Neural progenitor cell (in vitro differentiated cells): ENCODE data around the gene CRACR2A. TPM values are rescaled to one million over a fixed set of nuclear protein-coding genes. Genes with fewer than 3 reads are reported as not detected.

Experiments used
- DNase-seq: peaks from one replicate; pipeline ENCODE4 v3.0.0-alpha.2; 2016; ENCODE audit warnings: low spot score
- H2AFZ ChIP-seq: fragments of 200-600 bp; sonication (generic); replicated peaks from 2 replicates; pipeline ENCODE4 v1.6.1; 2016; ENCODE audit warnings: antibody characterized with exemption
- H3F3A ChIP-seq: fragments of 200-600 bp; sonication (generic); 2 replicates; pipeline ENCODE4 v1.6.1; 2016; ENCODE audit warnings: antibody characterized with exemption, low read depth
- H3K27ac ChIP-seq: fragments of 200-600 bp; sonication (generic); 2 replicates; pipeline ENCODE4 v1.5.1; 2016; ENCODE audit warnings: mild to moderate bottlenecking
- H3K27me3 ChIP-seq: fragments of 200-600 bp; sonication (generic); 2 replicates; pipeline ENCODE4 v1.6.1; 2016; ENCODE audit warnings: mild to moderate bottlenecking, moderate library complexity
- H3K36me3 ChIP-seq: fragments of 200-600 bp; sonication (generic); 2 replicates; pipeline ENCODE4 v1.5.1; 2016
- H3K4me1 ChIP-seq: fragments of 200-600 bp; sonication (generic); 2 replicates; pipeline ENCODE4 v1.6.1; 2016; ENCODE audit warnings: mixed run types
- H3K4me2 ChIP-seq: fragments of 200-600 bp; sonication (generic); 2 replicates; pipeline ENCODE4 v1.6.1; 2016
- H3K4me3 ChIP-seq: fragments of 200-600 bp; sonication (generic); 2 replicates; pipeline ENCODE4 v1.5.1; 2016
- H3K79me2 ChIP-seq: fragments of 200-600 bp; sonication (generic); 2 replicates; pipeline ENCODE4 v1.6.1; 2016; ENCODE audit warnings: low read depth
- H3K9ac ChIP-seq: fragments of 200-600 bp; sonication (generic); 2 replicates; pipeline ENCODE4 v1.6.1; 2016
- H3K9me3 ChIP-seq: fragments of 200-600 bp; sonication (generic); 2 replicates; pipeline ENCODE4 v1.5.1; 2016; ENCODE audit warnings: low read depth
- H4K20me1 ChIP-seq: fragments of 200-600 bp; sonication (generic); 2 replicates; pipeline ENCODE4 v1.6.1; 2016; ENCODE audit warnings: low read depth
- H3K27ac Mint-ChIP-seq: 3 replicates; pipeline ENCODE4 v1.8.0; 2021; ENCODE audit warnings: mixed read lengths
- H3K27me3 Mint-ChIP-seq: 2 replicates; pipeline ENCODE4 v1.8.0; 2022; ENCODE audit warnings: low read depth, mild to moderate bottlenecking, inconsistent platforms, moderate library complexity, mixed read lengths; ENCODE audit not compliant: insufficient read depth
- H3K36me3 Mint-ChIP-seq: 3 replicates; pipeline ENCODE4 v1.8.0; 2021; ENCODE audit warnings: mixed read lengths
- H3K4me1 Mint-ChIP-seq: 3 replicates; pipeline ENCODE4 v1.8.0; 2021; ENCODE audit warnings: mixed read lengths
- H3K4me3 Mint-ChIP-seq: 3 replicates; pipeline ENCODE4 v1.8.0; 2021; ENCODE audit warnings: mild to moderate bottlenecking, moderate library complexity, mixed read lengths
- H3K9me3 Mint-ChIP-seq: 3 replicates; pipeline ENCODE4 v1.8.0; 2020; ENCODE audit warnings: mixed read lengths
- EZH2 ChIP-seq: fragments of 200-600 bp; sonication (generic); IDR thresholded peaks from 2 replicates; pipeline ENCODE4 v1.6.1; 2017; ENCODE audit warnings: antibody characterized with exemption, mild to moderate bottlenecking, moderate library complexity
- EZH2phosphoT487 ChIP-seq: fragments of 200-600 bp; sonication (generic); IDR thresholded peaks from 2 replicates; pipeline ENCODE4 v1.6.1; 2017; ENCODE audit warnings: antibody characterized with exemption
- total RNA-seq: library from RNA; depleted of rRNA; stranded (reverse); fragments of >200 nt; gene quantifications from 2 replicates; pipeline ENCODE4 v1.2.3, GENCODE V29; 2015; ENCODE audit warnings: low replicate concordance
- TF ChIP-seq, protein P1 (sequence below): fragments of 200-600 bp; sonication (generic); IDR thresholded peaks from 2 replicates; pipeline ENCODE4 v1.5.1; 2017; ENCODE audit warnings: antibody characterized with exemption, mild to moderate bottlenecking

Gene CRACR2A
- total RNA-seq, 1 donor from 2014 or later, result 0.06 TPM

DNA sequence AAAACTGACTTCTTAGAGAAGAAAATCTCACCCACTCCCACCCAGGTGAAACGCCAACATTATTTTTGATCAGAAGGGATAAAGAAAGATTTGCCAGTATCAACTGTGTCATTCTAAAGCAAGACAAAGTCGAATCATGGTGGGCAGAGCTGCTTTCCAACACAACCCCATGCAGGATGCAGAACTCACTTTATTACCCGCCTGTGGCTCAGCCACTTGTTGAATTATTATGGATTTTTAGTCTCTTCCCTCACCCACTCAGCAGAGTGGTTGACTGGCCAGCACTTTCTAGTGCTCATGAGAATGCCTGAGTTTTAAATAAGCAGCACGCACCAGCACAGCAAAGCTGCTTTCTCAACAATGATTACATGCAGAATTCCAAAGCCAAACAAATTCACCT lies 32.1 kb downstream of the CRACR2A start:
- no peaks in the 10 kb centered on the region for H3K36me3 Mint-ChIP-seq
- H3K4me1 Mint-ChIP-seq, result peaks cover 15% of the 10 kb centered on the region
- H3K27ac ChIP-seq, result no peak overlapping the region
- H3K4me1 ChIP-seq, result no peaks in the 10 kb centered on the region
- H3K27ac Mint-ChIP-seq, result no peak overlapping the region
- H3K27me3 Mint-ChIP-seq, result peaks cover 3% of the 10 kb centered on the region
- H2AFZ ChIP-seq, result no peak overlapping the region
- no peak for DNase-seq
- H4K20me1 ChIP-seq, result no peaks in the 10 kb centered on the region
- H3K27me3 ChIP-seq, result no peaks in the 10 kb centered on the region
- no peaks in the 10 kb centered on the region for H3K9me3 ChIP-seq
- H3K4me2 ChIP-seq, result no peak overlapping the region
- no peaks in the 10 kb centered on the region for H3K36me3 ChIP-seq
- no peaks in the 10 kb centered on the region for H3F3A ChIP-seq
- peaks cover 33% of the 10 kb centered on the region for H3K9me3 Mint-ChIP-seq
- H3K4me3 Mint-ChIP-seq, result no peak overlapping the region
- no peak overlapping the region for H3K4me3 ChIP-seq
- H3K9ac ChIP-seq, result no peak overlapping the region
- TF ChIP-seq EZH2phosphoT487 (no peak), EZH2 (no peak)
- TF ChIP-seq, protein P1, sequence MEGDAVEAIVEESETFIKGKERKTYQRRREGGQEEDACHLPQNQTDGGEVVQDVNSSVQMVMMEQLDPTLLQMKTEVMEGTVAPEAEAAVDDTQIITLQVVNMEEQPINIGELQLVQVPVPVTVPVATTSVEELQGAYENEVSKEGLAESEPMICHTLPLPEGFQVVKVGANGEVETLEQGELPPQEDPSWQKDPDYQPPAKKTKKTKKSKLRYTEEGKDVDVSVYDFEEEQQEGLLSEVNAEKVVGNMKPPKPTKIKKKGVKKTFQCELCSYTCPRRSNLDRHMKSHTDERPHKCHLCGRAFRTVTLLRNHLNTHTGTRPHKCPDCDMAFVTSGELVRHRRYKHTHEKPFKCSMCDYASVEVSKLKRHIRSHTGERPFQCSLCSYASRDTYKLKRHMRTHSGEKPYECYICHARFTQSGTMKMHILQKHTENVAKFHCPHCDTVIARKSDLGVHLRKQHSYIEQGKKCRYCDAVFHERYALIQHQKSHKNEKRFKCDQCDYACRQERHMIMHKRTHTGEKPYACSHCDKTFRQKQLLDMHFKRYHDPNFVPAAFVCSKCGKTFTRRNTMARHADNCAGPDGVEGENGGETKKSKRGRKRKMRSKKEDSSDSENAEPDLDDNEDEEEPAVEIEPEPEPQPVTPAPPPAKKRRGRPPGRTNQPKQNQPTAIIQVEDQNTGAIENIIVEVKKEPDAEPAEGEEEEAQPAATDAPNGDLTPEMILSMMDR, result no peak
- no peaks in the 10 kb centered on the region for H3K79me2 ChIP-seq

DNA sequence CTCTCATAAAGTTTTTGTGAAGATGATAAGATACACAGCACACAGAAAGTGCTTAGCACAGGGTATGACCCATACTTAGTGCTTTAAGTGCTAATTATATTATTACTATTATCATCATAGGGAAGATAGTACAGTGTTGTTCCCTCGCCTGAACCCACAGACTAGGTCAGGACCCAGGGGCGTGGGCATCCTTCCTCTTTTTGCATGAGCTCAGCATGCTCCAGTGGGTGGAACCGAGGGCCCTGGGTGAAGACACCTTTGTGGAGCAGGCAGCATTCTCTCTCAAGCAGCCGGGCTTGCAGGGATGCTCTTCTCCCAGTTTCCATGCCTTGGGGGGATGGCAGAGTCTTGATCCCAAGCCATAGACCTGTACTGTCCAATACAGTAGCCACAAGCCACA lies 34.8 kb downstream of the CRACR2A start:
- no peaks in the 10 kb centered on the region for H3K36me3 Mint-ChIP-seq
- no peaks in the 10 kb centered on the region for H4K20me1 ChIP-seq
- TF ChIP-seq, protein P1, result no peak
- TF ChIP-seq EZH2 (no peak), EZH2phosphoT487 (no peak)
- no peaks in the 10 kb centered on the region for H3F3A ChIP-seq
- peaks cover 7% of the 10 kb centered on the region for H3K4me1 ChIP-seq
- H3K9me3 ChIP-seq, result no peaks in the 10 kb centered on the region
- H3K4me3 ChIP-seq, result no peak overlapping the region
- H3K27me3 ChIP-seq, result no peaks in the 10 kb centered on the region
- peaks cover 27% of the 10 kb centered on the region for H3K4me1 Mint-ChIP-seq
- H2AFZ ChIP-seq, result no peak overlapping the region
- H3K9me3 Mint-ChIP-seq, result peaks cover 18% of the 10 kb centered on the region
- peaks cover 3% of the 10 kb centered on the region for H3K27me3 Mint-ChIP-seq
- H3K79me2 ChIP-seq, result no peaks in the 10 kb centered on the region
- no peak overlapping the region for H3K4me2 ChIP-seq
- no peak for DNase-seq
- no peak overlapping the region for H3K4me3 Mint-ChIP-seq
- H3K27ac Mint-ChIP-seq, result no peak overlapping the region
- H3K36me3 ChIP-seq, result no peaks in the 10 kb centered on the region
- H3K27ac ChIP-seq, result no peak overlapping the region
- no peak overlapping the region for H3K9ac ChIP-seq

DNA sequence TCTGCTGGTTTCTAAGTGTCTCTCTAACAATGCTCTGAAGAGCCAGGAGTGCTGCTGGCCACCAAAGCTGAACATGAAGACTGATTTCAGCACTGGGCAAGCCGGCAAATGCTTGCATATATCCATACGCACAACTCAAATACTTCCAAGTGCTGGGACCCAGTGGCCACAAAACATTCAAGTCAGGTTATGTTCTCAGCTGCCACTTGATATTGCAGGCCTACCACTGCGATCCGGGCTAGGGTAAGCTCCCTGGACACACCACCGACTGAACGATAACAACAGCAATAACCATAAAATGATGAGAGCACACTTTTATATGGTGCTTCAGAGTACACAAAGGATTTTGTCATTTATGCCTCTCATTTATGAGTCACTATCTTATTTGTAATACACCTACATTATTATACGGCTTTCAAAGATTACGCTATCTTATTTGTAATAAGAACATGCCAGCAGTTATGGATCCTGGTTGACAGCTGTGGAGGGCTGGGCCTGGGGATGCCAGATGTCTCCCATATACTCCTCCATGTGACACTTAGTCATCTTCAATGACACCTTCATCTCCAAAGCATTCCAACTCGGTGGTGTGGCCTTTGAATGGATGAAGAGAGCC lies 35.5 kb downstream of the CRACR2A start:
- no peaks in the 10 kb centered on the region for H3K79me2 ChIP-seq
- H3K4me2 ChIP-seq, result no peak overlapping the region
- no peaks in the 10 kb centered on the region for H4K20me1 ChIP-seq
- Mint-ChIP-seq H3K27ac (no peak overlapping the region), H3K36me3 (no peaks in the 10 kb centered on the region), H3K4me3 (no peak overlapping the region), H3K9me3 (peaks cover 13% of the 10 kb centered on the region), H3K27me3 (peaks cover 5% of the 10 kb centered on the region), H3K4me1 (peaks cover 34% of the 10 kb centered on the region)
- H3F3A ChIP-seq, result no peaks in the 10 kb centered on the region
- H2AFZ ChIP-seq, result no peak overlapping the region
- H3K27me3 ChIP-seq, result no peaks in the 10 kb centered on the region
- no peak overlapping the region for H3K27ac ChIP-seq
- H3K4me1 ChIP-seq, result peaks cover 7% of the 10 kb centered on the region
- TF ChIP-seq EZH2phosphoT487, result no peak
- TF ChIP-seq, protein P1, result no peak
- H3K9me3 ChIP-seq, result no peaks in the 10 kb centered on the region
- no peak overlapping the region for H3K4me3 ChIP-seq
- H3K36me3 ChIP-seq, result no peaks in the 10 kb centered on the region
- H3K9ac ChIP-seq, result no peak overlapping the region
- DNase-seq, result no peak
